HG03097 (cell line): ENCODE results near the gene DCTN3.

Experiments
- ATAC-seq: cut with Tn5 transposase; IDR thresholded peaks from one replicate; pipeline ENCODE4 v1.9.1; 2021; ENCODE audit not compliant: unreplicated experiment, low FRiP score

Gene DCTN3

GRCh38 chr9:34591248-34591916 is 28.9 kb downstream of the DCTN3 start:
- no peak for ATAC-seq

- no peak for ATAC-seq
Observed at GRCh38 chr9:34590381-34591247, 29.7 kb downstream of the DCTN3 start.

GRCh38 chr9:34589636-34590380 is 30.5 kb downstream of the DCTN3 start, which contains the start of gene CNTFR:
CNTFR (minus strand) TSS chr9:34589724; CDS start chr9:34568981, 20,743 bp downstream.
- ATAC-seq: no peak

GRCh38 chr9:34588671-34589635 is 31.3 kb downstream of the DCTN3 start:
- ATAC-seq: no peak

- no peak for ATAC-seq
Observed at GRCh38 chr9:34587271-34587670, 33.0 kb downstream of the DCTN3 start.

GRCh38 chr9:34585946-34586669 is 34.2 kb downstream of the DCTN3 start:
- no peak for ATAC-seq

- no peak for ATAC-seq
Observed at GRCh38 chr9:34584970-34585369, 35.3 kb downstream of the DCTN3 start.

GRCh38 chr9:34582787-34583186 is 37.5 kb downstream of the DCTN3 start:
- ATAC-seq: no peak

- ATAC-seq: no peak
Observed at GRCh38 chr9:34581318-34581717, 39.0 kb downstream of the DCTN3 start.

GRCh38 chr9:34580358-34580757 is 39.9 kb downstream of the DCTN3 start:
- ATAC-seq: no peak

- no peak for ATAC-seq
Observed at GRCh38 chr9:34579808-34580163, 40.5 kb downstream of the DCTN3 start.

GRCh38 chr9:34579104-34579807 is 41.0 kb downstream of the DCTN3 start:
- no peak for ATAC-seq

- no peak for ATAC-seq
Observed at GRCh38 chr9:34578241-34579103, 41.8 kb downstream of the DCTN3 start.

GRCh38 chr9:34577400-34578240 is 42.7 kb downstream of the DCTN3 start:
- no peak for ATAC-seq

- ATAC-seq: no peak
Observed at GRCh38 chr9:34576597-34577399, 43.5 kb downstream of the DCTN3 start.

- no peak for ATAC-seq
Observed at GRCh38 chr9:34575862-34576596, 44.3 kb downstream of the DCTN3 start.
